Measurements from ENCODE around the gene C17orf113.

C17orf113 gene

DNA sequence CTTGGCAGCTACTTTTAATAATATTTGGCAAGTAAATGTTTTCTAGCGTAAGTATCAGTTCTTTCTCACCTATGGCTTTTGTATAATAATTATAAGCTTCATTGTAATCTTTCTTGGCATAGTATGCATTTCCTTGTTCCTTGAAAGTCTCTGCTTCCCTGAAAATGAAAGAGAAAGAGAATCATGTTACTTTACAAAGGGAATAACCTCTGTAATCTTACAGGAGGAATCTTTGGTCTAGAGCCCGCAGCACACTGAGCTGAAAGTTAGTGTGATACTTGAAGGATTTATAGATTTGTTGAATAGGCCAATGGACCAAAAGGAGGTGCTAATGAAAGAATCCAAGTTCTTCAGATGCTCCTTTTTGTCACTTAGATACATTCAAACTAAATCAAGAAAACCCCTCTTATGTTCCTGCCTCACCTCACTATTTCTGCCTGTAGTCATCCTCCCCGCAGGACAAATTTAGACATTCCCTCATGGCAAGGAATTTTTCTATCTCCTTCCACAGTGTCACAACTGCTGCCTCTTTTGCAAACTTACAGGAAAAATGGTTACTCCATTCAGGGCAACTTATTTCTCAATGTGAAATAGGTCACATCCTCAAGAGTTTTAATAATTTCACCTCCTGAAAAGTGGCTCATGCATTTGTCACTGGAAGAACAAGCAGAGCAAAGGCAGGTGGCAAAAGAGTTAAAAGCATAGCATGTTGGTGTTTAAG lies 49.8 kb downstream of the C17orf113 start:
- H4K20me1 ChIP-seq (ENCODE audit: insufficient read depth, low read length): peaks cover 52% of the 10 kb centered on the region
- TF ChIP-seq, protein P1, sequence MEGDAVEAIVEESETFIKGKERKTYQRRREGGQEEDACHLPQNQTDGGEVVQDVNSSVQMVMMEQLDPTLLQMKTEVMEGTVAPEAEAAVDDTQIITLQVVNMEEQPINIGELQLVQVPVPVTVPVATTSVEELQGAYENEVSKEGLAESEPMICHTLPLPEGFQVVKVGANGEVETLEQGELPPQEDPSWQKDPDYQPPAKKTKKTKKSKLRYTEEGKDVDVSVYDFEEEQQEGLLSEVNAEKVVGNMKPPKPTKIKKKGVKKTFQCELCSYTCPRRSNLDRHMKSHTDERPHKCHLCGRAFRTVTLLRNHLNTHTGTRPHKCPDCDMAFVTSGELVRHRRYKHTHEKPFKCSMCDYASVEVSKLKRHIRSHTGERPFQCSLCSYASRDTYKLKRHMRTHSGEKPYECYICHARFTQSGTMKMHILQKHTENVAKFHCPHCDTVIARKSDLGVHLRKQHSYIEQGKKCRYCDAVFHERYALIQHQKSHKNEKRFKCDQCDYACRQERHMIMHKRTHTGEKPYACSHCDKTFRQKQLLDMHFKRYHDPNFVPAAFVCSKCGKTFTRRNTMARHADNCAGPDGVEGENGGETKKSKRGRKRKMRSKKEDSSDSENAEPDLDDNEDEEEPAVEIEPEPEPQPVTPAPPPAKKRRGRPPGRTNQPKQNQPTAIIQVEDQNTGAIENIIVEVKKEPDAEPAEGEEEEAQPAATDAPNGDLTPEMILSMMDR (IDR thresholded peaks at IDR 0.05; ENCODE audit: borderline replicate concordance, extremely low read depth, low read length, poor library complexity, severe bottlenecking): no peak
- no peak for TF ChIP-seq EZH2 (IDR thresholded peaks at IDR 0.05; ENCODE audit: borderline replicate concordance, low read depth, low read length, severe bottlenecking)
- H3K9me3 ChIP-seq (ENCODE audit: insufficient read depth, low read length, severe bottlenecking): no peaks in the 10 kb centered on the region
- no peak overlapping the region for H3K27ac ChIP-seq (ENCODE audit: low read length)
- no peaks in the 10 kb centered on the region for H3K4me1 ChIP-seq (ENCODE audit: insufficient read depth, low read length)
- peaks cover 52% of the 10 kb centered on the region for H3K79me2 ChIP-seq (ENCODE audit: insufficient read depth, low read length)
- H3K4me2 ChIP-seq (ENCODE audit: insufficient read depth, low read length): no peak overlapping the region
- DNase-seq: no peak
- ATAC-seq (ENCODE audit: insufficient read depth, low read depth): no peak
- H3K9ac ChIP-seq (ENCODE audit: low read depth, low read length): no peak overlapping the region
- no peaks in the 10 kb centered on the region for H3K27me3 ChIP-seq (ENCODE audit: insufficient read depth, low read length, poor library complexity)
- H3K36me3 ChIP-seq (ENCODE audit: insufficient read depth, low read length): peaks cover 75% of the 10 kb centered on the region
- no peak overlapping the region for H2AFZ ChIP-seq (ENCODE audit: low read depth, low read length)
- H3K4me3 ChIP-seq (ENCODE audit: low read depth in 1 of 2, low read length in 2 of 2): no peak overlapping the region

DNA sequence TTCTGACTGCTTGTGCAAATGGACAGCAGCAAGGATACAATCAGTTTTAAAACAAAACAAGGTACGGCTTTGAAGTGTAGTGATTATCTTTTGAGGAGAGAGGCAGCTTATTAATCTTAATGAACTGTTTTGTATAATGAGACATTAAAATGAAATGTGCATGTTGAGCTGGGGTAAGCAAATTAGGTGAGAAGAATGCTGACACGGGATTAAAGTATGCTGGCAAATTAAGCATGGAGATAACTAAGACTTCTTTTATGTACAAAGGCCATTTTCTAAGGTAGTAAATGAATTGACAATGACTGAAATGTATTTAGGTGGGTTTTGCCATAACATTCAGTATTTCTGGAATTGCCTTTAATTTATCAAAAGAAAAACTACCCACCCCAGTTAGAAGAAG lies 51.9 kb downstream of the C17orf113 start:
- no peak for ATAC-seq (ENCODE audit: insufficient read depth, low read depth)
- H3K79me2 ChIP-seq (ENCODE audit: insufficient read depth, low read length): peaks cover 32% of the 10 kb centered on the region

DNA sequence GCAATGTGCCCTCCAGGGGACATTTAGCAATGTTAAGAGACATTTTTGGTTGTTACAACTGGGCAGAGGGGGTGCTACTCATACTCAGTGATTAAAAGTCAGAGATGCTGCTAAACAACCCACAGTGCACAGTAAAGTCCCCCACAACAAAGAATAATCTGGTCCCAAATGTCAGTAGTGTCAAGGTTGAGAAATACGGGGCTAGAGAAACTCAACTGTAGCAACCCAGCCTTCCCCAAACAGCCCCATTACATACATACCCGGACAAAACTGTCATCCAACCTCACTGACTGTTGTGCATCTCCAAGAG lies 53.6 kb downstream of the C17orf113 start:
- DNase-seq (no peak), ATAC-seq (ENCODE audit: insufficient read depth, low read depth) (no peak)
- Histone ChIP-seq H3K4me2 (ENCODE audit: insufficient read depth, low read length) (no peak overlapping the region), H4K20me1 (ENCODE audit: insufficient read depth, low read length) (peaks cover 23% of the 10 kb centered on the region), H3K9me3 (ENCODE audit: insufficient read depth, low read length, severe bottlenecking) (no peaks in the 10 kb centered on the region), H2AFZ (ENCODE audit: low read depth, low read length) (no peak overlapping the region), H3K4me1 (ENCODE audit: insufficient read depth, low read length) (no peaks in the 10 kb centered on the region), H3K9ac (ENCODE audit: low read depth, low read length) (no peak overlapping the region), H3K79me2 (ENCODE audit: insufficient read depth, low read length) (peaks cover 19% of the 10 kb centered on the region), H3K4me3 (ENCODE audit: low read depth in 1 of 2, low read length in 2 of 2) (no peak overlapping the region), H3K27me3 (ENCODE audit: insufficient read depth, low read length, poor library complexity) (no peaks in the 10 kb centered on the region), H3K27ac (ENCODE audit: low read length) (no peak overlapping the region), H3K36me3 (ENCODE audit: insufficient read depth, low read length) (peaks cover 91% of the 10 kb centered on the region)
- no peak for TF ChIP-seq EZH2 (IDR thresholded peaks at IDR 0.05; ENCODE audit: borderline replicate concordance, low read depth, low read length, severe bottlenecking)
- TF ChIP-seq, protein P1 (IDR thresholded peaks at IDR 0.05; ENCODE audit: borderline replicate concordance, extremely low read depth, low read length, poor library complexity, severe bottlenecking): no peak

More for the DNA sequence above, 51.9 kb downstream of the C17orf113 start:
- DNase-seq: no peak
- peaks cover 91% of the 10 kb centered on the region for H3K36me3 ChIP-seq (ENCODE audit: insufficient read depth, low read length)
- no peak overlapping the region for H3K4me3 ChIP-seq (ENCODE audit: low read depth in 1 of 2, low read length in 2 of 2)
- TF ChIP-seq, protein P1 (IDR thresholded peaks at IDR 0.05; ENCODE audit: borderline replicate concordance, extremely low read depth, low read length, poor library complexity, severe bottlenecking): no peak
- TF ChIP-seq EZH2 (IDR thresholded peaks at IDR 0.05; ENCODE audit: borderline replicate concordance, low read depth, low read length, severe bottlenecking): no peak
- no peaks in the 10 kb centered on the region for H3K27me3 ChIP-seq (ENCODE audit: insufficient read depth, low read length, poor library complexity)
- peaks cover 37% of the 10 kb centered on the region for H4K20me1 ChIP-seq (ENCODE audit: insufficient read depth, low read length)
- no peak overlapping the region for H3K9ac ChIP-seq (ENCODE audit: low read depth, low read length)
- H2AFZ ChIP-seq (ENCODE audit: low read depth, low read length): no peak overlapping the region
- H3K4me1 ChIP-seq (ENCODE audit: insufficient read depth, low read length): no peaks in the 10 kb centered on the region
- no peak overlapping the region for H3K4me2 ChIP-seq (ENCODE audit: insufficient read depth, low read length)
- H3K27ac ChIP-seq (ENCODE audit: low read length): no peak overlapping the region
- no peaks in the 10 kb centered on the region for H3K9me3 ChIP-seq (ENCODE audit: insufficient read depth, low read length, severe bottlenecking)
